ENCODE results near the gene CNTN1. TPM values are rescaled to one million over a fixed set of nuclear protein-coding genes. Genes with fewer than 3 reads are reported as not detected.

The CNTN1 gene
- polyA plus RNA-seq, 1 of the 3 experiments (the other 2 are of a cell fraction), result 0.13 TPM

GRCh38 chr12:40643506-40643905 lies 48.7 kb upstream of the CNTN1 start:
- H3K27me3 ChIP-seq (ENCODE audit: insufficient read depth), result no peaks in the 10 kb centered on the region
- no peak for DNase-seq
- CTCF ChIA-PET, result no interaction called here
- no peak overlapping the region for H3K4me3 ChIP-seq (ENCODE audit: low read depth in 2 of 2, low read length in 1 of 2)
- H3K9ac ChIP-seq, result no peak overlapping the region
- no peaks in the 10 kb centered on the region; a peak in 1 of 4 replicates for H3K4me1 ChIP-seq (ENCODE audit: control insufficient read depth in 1 of 2, insufficient read depth in 2 of 2, low read depth in 1 of 2, low read length in 1 of 2)
- H3K4me2 ChIP-seq, result no peak overlapping the region
- no peaks in the 10 kb centered on the region for H4K20me1 ChIP-seq (ENCODE audit: insufficient read depth)
- H2AFZ ChIP-seq (ENCODE audit: low read depth), result no peak overlapping the region
- H3F3A ChIP-seq (replicated peaks; ENCODE audit: insufficient read depth), result no peaks in the 10 kb centered on the region
- no peaks in the 10 kb centered on the region for H3K79me2 ChIP-seq (ENCODE audit: insufficient read depth)
- POLR2A ChIA-PET, result no interaction called here
- TF ChIP-seq CHD2 (IDR thresholded peaks at IDR 0.05; ENCODE audit: low read length, partially characterized antibody) (no peak), MEF2A (IDR thresholded peaks at IDR 0.05; ENCODE audit: borderline replicate concordance, low read depth) (no peak), RXRA (IDR thresholded peaks at IDR 0.05; ENCODE audit: borderline replicate concordance, low read depth) (no peak), RCOR1 (IDR thresholded peaks at IDR 0.05; ENCODE audit: low read length) (no peak), TAF1 (IDR thresholded peaks at IDR 0.05; ENCODE audit: borderline replicate concordance, low read depth, low read length) (no peak), TEAD4 (IDR thresholded peaks at IDR 0.05; ENCODE audit: borderline replicate concordance, insufficient read depth) (no peak), POLR2AphosphoS5 (IDR thresholded peaks at IDR 0.05; ENCODE audit: low read depth, low read length) (no peak)
- TF ChIP-seq, protein P1, sequence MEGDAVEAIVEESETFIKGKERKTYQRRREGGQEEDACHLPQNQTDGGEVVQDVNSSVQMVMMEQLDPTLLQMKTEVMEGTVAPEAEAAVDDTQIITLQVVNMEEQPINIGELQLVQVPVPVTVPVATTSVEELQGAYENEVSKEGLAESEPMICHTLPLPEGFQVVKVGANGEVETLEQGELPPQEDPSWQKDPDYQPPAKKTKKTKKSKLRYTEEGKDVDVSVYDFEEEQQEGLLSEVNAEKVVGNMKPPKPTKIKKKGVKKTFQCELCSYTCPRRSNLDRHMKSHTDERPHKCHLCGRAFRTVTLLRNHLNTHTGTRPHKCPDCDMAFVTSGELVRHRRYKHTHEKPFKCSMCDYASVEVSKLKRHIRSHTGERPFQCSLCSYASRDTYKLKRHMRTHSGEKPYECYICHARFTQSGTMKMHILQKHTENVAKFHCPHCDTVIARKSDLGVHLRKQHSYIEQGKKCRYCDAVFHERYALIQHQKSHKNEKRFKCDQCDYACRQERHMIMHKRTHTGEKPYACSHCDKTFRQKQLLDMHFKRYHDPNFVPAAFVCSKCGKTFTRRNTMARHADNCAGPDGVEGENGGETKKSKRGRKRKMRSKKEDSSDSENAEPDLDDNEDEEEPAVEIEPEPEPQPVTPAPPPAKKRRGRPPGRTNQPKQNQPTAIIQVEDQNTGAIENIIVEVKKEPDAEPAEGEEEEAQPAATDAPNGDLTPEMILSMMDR (IDR thresholded peaks at IDR 0.05), result no peak
- H3K27ac ChIP-seq (ENCODE audit: low read depth in 2 of 2, low read length in 1 of 2), result no peak overlapping the region
- no peaks in the 10 kb centered on the region for H3K9me3 ChIP-seq
- no peaks in the 10 kb centered on the region for H3K9me2 ChIP-seq
- no peaks in the 10 kb centered on the region for H3K36me3 ChIP-seq (replicated peaks in 1 of 2; ENCODE audit: control insufficient read depth in 1 of 2, insufficient read depth in 2 of 2, low read length in 1 of 2)

GRCh38 chr12:40643976-40644375 lies 48.3 kb upstream of the CNTN1 start:
- no peak overlapping the region for H3K4me3 ChIP-seq (ENCODE audit: low read depth in 2 of 2, low read length in 1 of 2)
- no peak overlapping the region for H2AFZ ChIP-seq (ENCODE audit: low read depth)
- no peak overlapping the region for H3K9ac ChIP-seq
- TF ChIP-seq, protein P1 (IDR thresholded peaks at IDR 0.05), result no peak
- no peak for TF ChIP-seq NFIC (IDR thresholded peaks at IDR 0.05; ENCODE audit: borderline replicate concordance)
- TF ChIP-seq, protein P2, sequence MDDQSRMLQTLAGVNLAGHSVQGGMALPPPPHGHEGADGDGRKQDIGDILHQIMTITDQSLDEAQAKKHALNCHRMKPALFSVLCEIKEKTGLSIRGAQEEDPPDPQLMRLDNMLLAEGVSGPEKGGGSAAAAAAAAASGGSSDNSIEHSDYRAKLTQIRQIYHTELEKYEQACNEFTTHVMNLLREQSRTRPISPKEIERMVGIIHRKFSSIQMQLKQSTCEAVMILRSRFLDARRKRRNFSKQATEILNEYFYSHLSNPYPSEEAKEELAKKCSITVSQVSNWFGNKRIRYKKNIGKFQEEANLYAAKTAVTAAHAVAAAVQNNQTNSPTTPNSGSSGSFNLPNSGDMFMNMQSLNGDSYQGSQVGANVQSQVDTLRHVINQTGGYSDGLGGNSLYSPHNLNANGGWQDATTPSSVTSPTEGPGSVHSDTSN (IDR thresholded peaks at IDR 0.05), result no peak
- TF ChIP-seq, protein P3, sequence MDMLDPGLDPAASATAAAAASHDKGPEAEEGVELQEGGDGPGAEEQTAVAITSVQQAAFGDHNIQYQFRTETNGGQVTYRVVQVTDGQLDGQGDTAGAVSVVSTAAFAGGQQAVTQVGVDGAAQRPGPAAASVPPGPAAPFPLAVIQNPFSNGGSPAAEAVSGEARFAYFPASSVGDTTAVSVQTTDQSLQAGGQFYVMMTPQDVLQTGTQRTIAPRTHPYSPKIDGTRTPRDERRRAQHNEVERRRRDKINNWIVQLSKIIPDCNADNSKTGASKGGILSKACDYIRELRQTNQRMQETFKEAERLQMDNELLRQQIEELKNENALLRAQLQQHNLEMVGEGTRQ (IDR thresholded peaks at IDR 0.05; ENCODE audit: borderline replicate concordance, low read depth, low read length), result no peak
- TF ChIP-seq RCOR1 (IDR thresholded peaks at IDR 0.05; ENCODE audit: low read length), result no peak
- TF ChIP-seq FOXJ3 (CRISPR knock-in tag; IDR thresholded peaks at IDR 0.05), result no peak
- no peak for TF ChIP-seq ELF1 (IDR thresholded peaks at IDR 0.05)
- TF ChIP-seq JUND (IDR thresholded peaks at IDR 0.05), result no peak
- H3F3A ChIP-seq (replicated peaks; ENCODE audit: insufficient read depth), result no peaks in the 10 kb centered on the region
- no peaks in the 10 kb centered on the region; a peak in 1 of 4 replicates for H3K4me1 ChIP-seq (ENCODE audit: control insufficient read depth in 1 of 2, insufficient read depth in 2 of 2, low read depth in 1 of 2, low read length in 1 of 2)
- CTCF ChIA-PET, result no interaction called here
- WGBS (ENCODE audit: low lambda C conversion rate), result 39% methylated on average over 1 of the region's 1 CpG
- POLR2A ChIA-PET, result no interaction called here
- no peak overlapping the region for H3K27ac ChIP-seq (ENCODE audit: low read depth in 2 of 2, low read length in 1 of 2)
- DNase-seq, result no peak
- H3K9me2 ChIP-seq, result no peaks in the 10 kb centered on the region
- no peaks in the 10 kb centered on the region for H3K79me2 ChIP-seq (ENCODE audit: insufficient read depth)
- H3K36me3 ChIP-seq (replicated peaks in 1 of 2; ENCODE audit: control insufficient read depth in 1 of 2, insufficient read depth in 2 of 2, low read length in 1 of 2), result no peaks in the 10 kb centered on the region
- no peaks in the 10 kb centered on the region for H4K20me1 ChIP-seq (ENCODE audit: insufficient read depth)
- no peaks in the 10 kb centered on the region for H3K27me3 ChIP-seq (ENCODE audit: insufficient read depth)
- H3K9me3 ChIP-seq, result no peaks in the 10 kb centered on the region
- H3K4me2 ChIP-seq, result no peak overlapping the region
